HG02840 (cell line): ENCODE data around the gene ITPRIPL2.

Experiments
- ATAC-seq: cut with Tn5 transposase; IDR thresholded peaks from one replicate; pipeline ENCODE4 v1.9.1; 2021; ENCODE audit warnings: mild to moderate bottlenecking, moderate library complexity, moderate number of reproducible peaks; ENCODE audit not compliant: unreplicated experiment, low FRiP score

Gene ITPRIPL2

GRCh38 chr16:19116711-19117449, 3.1 kb downstream of the ITPRIPL2 start:
- ATAC-seq: no peak

GRCh38 chr16:19118938-19119431, 5.2 kb downstream of the ITPRIPL2 start:
- no peak for ATAC-seq

- ATAC-seq: no peak
Observed at GRCh38 chr16:19119564-19119963, 5.8 kb downstream of the ITPRIPL2 start.

GRCh38 chr16:19123535-19124178, 9.9 kb downstream of the ITPRIPL2 start:
- no peak for ATAC-seq

GRCh38 chr16:19126300-19126699, 12.5 kb downstream of the ITPRIPL2 start:
- no peak for ATAC-seq

- no peak for ATAC-seq
Observed at GRCh38 chr16:19127205-19127604, 13.4 kb downstream of the ITPRIPL2 start.

- no peak for ATAC-seq
Observed at GRCh38 chr16:19127674-19128131, 13.9 kb downstream of the ITPRIPL2 start.

GRCh38 chr16:19128454-19129200, 14.9 kb downstream of the ITPRIPL2 start:
- ATAC-seq: no peak

GRCh38 chr16:19130385-19130784, 16.6 kb downstream of the ITPRIPL2 start:
- no peak for ATAC-seq

- no peak for ATAC-seq
Observed at GRCh38 chr16:19130852-19131824, 17.4 kb downstream of the ITPRIPL2 start.

- ATAC-seq: no peak
Observed at GRCh38 chr16:19131825-19132218, 18.1 kb downstream of the ITPRIPL2 start.

GRCh38 chr16:19132255-19132654, 18.5 kb downstream of the ITPRIPL2 start:
- ATAC-seq: no peak

- no peak for ATAC-seq
Observed at GRCh38 chr16:19132898-19133297, 19.1 kb downstream of the ITPRIPL2 start.

- no peak for ATAC-seq
Observed at GRCh38 chr16:19133600-19133999, 19.8 kb downstream of the ITPRIPL2 start.

GRCh38 chr16:19135201-19135842, 21.6 kb downstream of the ITPRIPL2 start:
- no peak for ATAC-seq

GRCh38 chr16:19135896-19136438, 22.2 kb downstream of the ITPRIPL2 start:
- no peak for ATAC-seq

- ATAC-seq: no peak
Observed at GRCh38 chr16:19136549-19137196, 22.9 kb downstream of the ITPRIPL2 start.

- no peak for ATAC-seq
Observed at GRCh38 chr16:19137201-19138128, 23.7 kb downstream of the ITPRIPL2 start.
